Subcutaneous adipose tissue (tissue), 4 donors: ENCODE results near the gene SPTLC2. TPM values are rescaled to one million over a fixed set of nuclear protein-coding genes. Genes with fewer than 3 reads are reported as not detected.

Source experiments
- total RNA-seq, 4 donors: library from RNA; depleted of rRNA; stranded (reverse); fragments of >200 nt; gene quantifications; one replicate each; pipeline ENCODE4 v1.1.0, GENCODE V29; 2016
- TF ChIP-seq, protein P1 (sequence below): fragments of 450-650 bp; IDR thresholded peaks from one replicate; pipeline ENCODE4 v1.5.1; 2016; ENCODE audit warnings: low read depth, mild to moderate bottlenecking, control low read depth, antibody characterized with exemption, moderate library complexity

Gene SPTLC2
- total RNA-seq, 4 donors from 2014 or later = 48.1 to 61.8 (median 56.3) TPM

DNA sequence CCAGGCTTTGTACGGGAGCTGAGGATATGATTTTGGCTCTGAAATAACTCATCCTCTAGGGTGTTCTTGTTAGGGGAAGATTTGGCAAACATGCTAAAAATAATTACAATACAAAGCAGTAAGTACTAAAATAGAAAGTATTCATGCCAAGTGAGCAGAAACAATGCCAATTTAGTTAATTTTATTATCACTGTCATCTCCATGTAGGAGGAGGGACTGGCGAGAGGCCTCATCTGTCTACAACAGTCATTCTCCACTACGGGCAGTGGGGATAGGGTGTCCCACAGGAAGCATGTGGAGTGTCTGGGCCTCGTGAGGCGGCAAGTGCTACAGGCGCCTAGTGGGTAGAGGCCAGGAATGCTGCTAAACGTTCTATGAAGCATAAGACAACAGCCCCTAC, 121.1 kb downstream of the SPTLC2 start:
- TF ChIP-seq, protein P1, sequence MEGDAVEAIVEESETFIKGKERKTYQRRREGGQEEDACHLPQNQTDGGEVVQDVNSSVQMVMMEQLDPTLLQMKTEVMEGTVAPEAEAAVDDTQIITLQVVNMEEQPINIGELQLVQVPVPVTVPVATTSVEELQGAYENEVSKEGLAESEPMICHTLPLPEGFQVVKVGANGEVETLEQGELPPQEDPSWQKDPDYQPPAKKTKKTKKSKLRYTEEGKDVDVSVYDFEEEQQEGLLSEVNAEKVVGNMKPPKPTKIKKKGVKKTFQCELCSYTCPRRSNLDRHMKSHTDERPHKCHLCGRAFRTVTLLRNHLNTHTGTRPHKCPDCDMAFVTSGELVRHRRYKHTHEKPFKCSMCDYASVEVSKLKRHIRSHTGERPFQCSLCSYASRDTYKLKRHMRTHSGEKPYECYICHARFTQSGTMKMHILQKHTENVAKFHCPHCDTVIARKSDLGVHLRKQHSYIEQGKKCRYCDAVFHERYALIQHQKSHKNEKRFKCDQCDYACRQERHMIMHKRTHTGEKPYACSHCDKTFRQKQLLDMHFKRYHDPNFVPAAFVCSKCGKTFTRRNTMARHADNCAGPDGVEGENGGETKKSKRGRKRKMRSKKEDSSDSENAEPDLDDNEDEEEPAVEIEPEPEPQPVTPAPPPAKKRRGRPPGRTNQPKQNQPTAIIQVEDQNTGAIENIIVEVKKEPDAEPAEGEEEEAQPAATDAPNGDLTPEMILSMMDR = no peak

- TF ChIP-seq, protein P1 = no peak
Observed at GRCh38 chr14:77491056-77491455, 125.4 kb downstream of the SPTLC2 start.

DNA sequence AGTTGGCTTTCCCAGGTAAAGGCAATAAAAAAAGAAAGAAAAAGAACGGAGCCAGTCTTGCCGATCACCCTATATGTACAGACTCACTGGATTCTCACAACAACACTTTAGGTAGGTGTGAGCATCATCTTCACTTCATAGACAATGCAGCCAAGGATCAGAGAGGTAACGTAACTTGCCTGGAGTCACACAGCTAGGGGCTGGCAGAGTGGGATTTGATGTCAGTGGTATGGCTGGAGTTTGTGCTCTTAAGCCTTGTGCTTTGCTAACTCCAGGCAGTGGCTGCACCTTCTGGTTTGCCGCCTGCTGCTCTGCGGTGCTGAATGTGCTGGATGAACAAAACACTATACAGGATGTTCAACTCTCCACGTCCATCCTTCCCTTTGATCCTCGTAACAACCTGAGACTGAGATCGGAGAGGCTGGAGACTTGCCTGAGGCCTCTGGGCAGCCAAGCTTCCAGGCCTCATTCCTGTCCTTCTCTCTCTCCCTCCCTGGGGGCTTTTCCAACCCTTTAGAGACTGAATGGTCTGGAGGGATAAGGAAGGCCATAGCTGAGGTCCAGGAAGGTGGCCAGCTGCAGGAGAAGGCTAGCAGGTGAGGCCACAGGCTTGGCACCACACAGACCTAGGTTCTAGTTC, 126.0 kb downstream of the SPTLC2 start:
- TF ChIP-seq, protein P1 = no peak

GRCh38 chr14:77489041-77489440, 127.4 kb downstream of the SPTLC2 start:
- TF ChIP-seq, protein P1 = no peak

GRCh38 chr14:77488558-77488957, 127.9 kb downstream of the SPTLC2 start:
- TF ChIP-seq, protein P1 = no peak

DNA sequence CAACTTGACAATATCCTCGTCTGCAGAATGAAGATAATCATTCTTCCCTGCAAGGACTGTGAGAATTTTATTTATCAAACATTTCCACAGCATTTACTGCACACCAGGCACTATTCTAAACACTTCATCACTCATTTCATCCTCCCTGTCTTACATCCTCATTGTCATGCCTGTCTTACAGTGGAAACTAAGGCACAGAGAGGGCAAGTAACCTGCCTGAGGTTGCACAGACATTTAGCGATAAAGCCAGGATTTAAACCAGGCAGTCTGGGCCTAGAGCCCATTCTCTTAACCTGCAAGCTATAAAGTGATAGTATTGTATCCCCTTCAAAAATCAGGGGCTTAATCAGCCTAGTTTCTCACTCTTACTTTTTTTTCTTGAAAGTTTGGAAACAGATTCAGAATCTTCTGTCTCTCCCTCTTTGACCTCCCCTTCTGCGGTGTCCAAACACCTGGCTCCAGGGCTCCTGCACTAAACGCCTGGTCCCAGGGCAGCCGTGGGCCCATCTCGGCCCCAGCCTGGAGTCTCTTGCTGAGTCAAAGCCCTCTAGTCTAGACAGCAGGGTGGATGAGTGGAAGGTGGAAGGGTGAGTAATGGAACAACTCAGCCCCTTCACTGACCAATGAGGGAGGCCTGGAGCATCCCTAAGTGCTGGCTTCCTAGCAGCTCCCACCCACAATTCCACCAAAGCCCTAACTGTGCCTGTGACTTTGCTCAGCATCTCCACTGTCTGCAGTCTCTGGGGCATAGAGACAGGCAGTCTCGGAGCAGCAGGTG, 130.3 kb downstream of the SPTLC2 start:
- TF ChIP-seq, protein P1 = no peak

DNA sequence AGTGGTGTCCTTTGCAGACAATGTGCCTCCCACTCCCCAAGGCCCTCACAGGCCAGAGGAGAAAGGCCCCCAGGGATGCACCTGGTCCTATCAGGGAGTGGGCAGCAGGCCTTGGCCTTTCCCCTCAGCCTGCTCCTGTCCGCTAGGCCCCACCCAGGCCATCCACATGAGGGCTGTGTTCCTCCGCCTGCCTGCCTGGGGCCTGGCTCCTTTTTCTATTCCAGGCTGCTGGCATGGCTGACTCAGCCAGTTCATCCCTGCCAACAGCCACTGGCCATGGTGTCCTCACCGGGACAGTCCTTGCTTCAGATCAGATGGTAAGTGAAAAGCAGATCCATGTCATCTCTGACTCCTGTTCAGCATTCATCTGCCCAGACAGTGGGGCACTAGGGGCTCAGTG, 131.2 kb downstream of the SPTLC2 start:
- TF ChIP-seq, protein P1 = no peak
